HepG2 (cell line): ENCODE results near the gene ATP6V0E2. TPM values are rescaled to one million over a fixed set of nuclear protein-coding genes. Genes with fewer than 3 reads are reported as not detected.

Experiments
- ATAC-seq: fragments of 200-7000 bp; cut with Tn5 transposase; 3 replicates; pipeline ENCODE4 v1.9.1; 2020; ENCODE audit warnings: mild to moderate bottlenecking, moderate library complexity
- BruUV-seq: library from RNA; stranded (reverse); fragments of 400-500 nt; replicated peaks from 2 replicates; lab custom pipeline; 2021; lab: Mats Ljungman, UMichigan
- CTCF ChIA-PET: fragments of 300-600 bp; formaldehyde crosslinking; extraction: SDS; loops from one replicate; lab custom pipeline; 2021; ENCODE audit warnings: low total read pairs, inconsistent platforms, low intra/inter-chr PET ratio; lab: Yijun Ruan, JAX
- POLR2A ChIA-PET: fragments of 350-600 bp; sonication (Branson Sonifier 250); formaldehyde crosslinking; loops from one replicate; lab custom pipeline; 2020; ENCODE audit warnings: antibody characterized with exemption, inconsistent platforms; lab: Yijun Ruan, JAX
- DNase-seq: peaks from one replicate; pipeline ENCODE4 v3.0.0-alpha.2; 2015; ENCODE audit warnings: low spot score
- FAIRE-seq: peaks from 3 replicates; lab custom pipeline; 2011; peaks lifted over from hg19 to GRCh38; lab: Jason Lieb, UNC
- H2AFZ ChIP-seq: one replicate; pipeline ENCODE4 v1.6.1; 2011; ENCODE audit warnings: low read length, inconsistent platforms
- H3K27ac ChIP-seq: fragments of 300-600 bp; 3 replicates; pipeline ENCODE4 v1.8.0; 2011; ENCODE audit warnings: mixed run types, mild to moderate bottlenecking, mixed read lengths, low read length, inconsistent platforms; ENCODE audit not compliant: insufficient read depth; ENCODE audit errors: extremely low read length
- H3K27me3 ChIP-seq, 2 experiments: fragments of 200-600 bp in 1 of 2; 2 replicates in 1 of 2; 3 replicates in 1 of 2; pipeline versions ENCODE4 v1.6.0 to v1.8.0; 2011; ENCODE audit warnings: low read length in 2 of 2, mild to moderate bottlenecking in 2 of 2, moderate library complexity in 2 of 2, inconsistent platforms in 1 of 2; ENCODE audit not compliant: insufficient read depth in 2 of 2, control insufficient read depth in 1 of 2
- H3K36me3 ChIP-seq, 2 experiments: fragments of 200-600 bp in 1 of 2; replicated peaks in 1 of 2; 2 replicates in 1 of 2; 3 replicates in 1 of 2; pipeline versions ENCODE4 v1.5.1 to v1.8.0; 2011; ENCODE audit warnings: low read length in 2 of 2, inconsistent platforms in 1 of 2; ENCODE audit not compliant: insufficient read depth in 2 of 2, control insufficient read depth in 1 of 2
- H3K4me1 ChIP-seq: 2 replicates; pipeline ENCODE4 v1.5.1; 2012; ENCODE audit warnings: low read length, inconsistent platforms; ENCODE audit not compliant: insufficient read depth
- H3K4me2 ChIP-seq: 2 replicates; pipeline ENCODE4 v1.6.0; 2011; ENCODE audit warnings: low read depth, low read length, inconsistent platforms
- H3K4me3 ChIP-seq, 3 experiments: fragments of 200-600 bp in 1 of 3; sonication (generic), shearing (Covaris generic) in 1 of 3; replicated peaks in 1 of 3; 2 replicates each; pipeline ENCODE4 v1.5.1; 2011 to 2016; ENCODE audit warnings: low read length in 3 of 3, inconsistent platforms in 2 of 3, low read depth in 2 of 3, mild to moderate bottlenecking in 2 of 3, control low read depth in 1 of 3, mixed read lengths in 1 of 3; ENCODE audit not compliant: insufficient read depth in 1 of 3
- H3K79me2 ChIP-seq: one replicate; pipeline ENCODE4 v1.6.1; 2011; ENCODE audit warnings: low read length, inconsistent platforms; ENCODE audit not compliant: insufficient read depth
- H3K9ac ChIP-seq: 2 replicates; pipeline ENCODE4 v1.6.0; 2011; ENCODE audit warnings: mild to moderate bottlenecking, low read depth, low read length, inconsistent platforms; ENCODE audit not compliant: insufficient read depth
- H3K9me3 ChIP-seq: 2 replicates; pipeline ENCODE4 v1.5.1; 2012; ENCODE audit warnings: mild to moderate bottlenecking, low read length
- H4K20me1 ChIP-seq: 2 replicates; pipeline ENCODE4 v1.6.0; 2011; ENCODE audit warnings: inconsistent platforms, mild to moderate bottlenecking, low read length, moderate library complexity; ENCODE audit not compliant: insufficient read depth
- CBX5 ChIP-seq: sonication (generic); formaldehyde crosslinking; IDR thresholded peaks from 2 replicates; pipeline ENCODE4 v1.4.0; 2020; ENCODE audit warnings: missing genetic modification reagents, borderline replicate concordance
- HNRNPK ChIP-seq: fragments of 200-400 bp; formaldehyde crosslinking; IDR thresholded peaks from 2 replicates; pipeline ENCODE4 v1.6.1; 2018; ENCODE audit warnings: low read length, low read depth, moderate library complexity, mild to moderate bottlenecking; ENCODE audit not compliant: poor library complexity, severe bottlenecking
- IRF2 ChIP-seq: IDR thresholded peaks from 2 replicates; pipeline ENCODE4 v1.6.1; 2018; ENCODE audit warnings: missing genetic modification reagents, missing compliant biosample characterization
- ISX ChIP-seq: sonication (generic); formaldehyde crosslinking; conservative IDR thresholded peaks from 2 replicates; pipeline ENCODE4 v1.5.0; 2020; ENCODE audit warnings: missing genetic modification reagents
- MIER3 ChIP-seq: IDR thresholded peaks from 2 replicates; pipeline ENCODE4 v1.6.1; 2016; ENCODE audit warnings: missing compliant biosample characterization, borderline replicate concordance
- PHF21A ChIP-seq: sonication (generic); formaldehyde crosslinking; IDR thresholded peaks from 2 replicates; pipeline ENCODE4 v1.5.0; 2020; ENCODE audit warnings: mild to moderate bottlenecking, missing genetic modification reagents
- RORA ChIP-seq: sonication (generic); formaldehyde crosslinking; IDR thresholded peaks from 2 replicates; pipeline ENCODE4 v1.5.0; 2020; ENCODE audit warnings: mild to moderate bottlenecking, missing genetic modification reagents, moderate library complexity
- SAP130 ChIP-seq: IDR thresholded peaks from 2 replicates; pipeline ENCODE4 v1.6.1; 2016; ENCODE audit warnings: low read depth
- SMYD3 ChIP-seq: sonication (generic); formaldehyde crosslinking; IDR thresholded peaks from 2 replicates; pipeline ENCODE4 v1.8.1; 2023; ENCODE audit warnings: mild to moderate bottlenecking, missing genetic modification reagents
- ZNF274 ChIP-seq: sonication (generic); formaldehyde crosslinking; IDR thresholded peaks from 2 replicates; pipeline ENCODE4 v1.5.1; 2020; ENCODE audit warnings: mild to moderate bottlenecking, missing genetic modification reagents
- ZNF326 ChIP-seq: sonication (generic); formaldehyde crosslinking; IDR thresholded peaks from 2 replicates; pipeline ENCODE4 v1.4.0; 2020; ENCODE audit warnings: missing genetic modification reagents, borderline replicate concordance
- ZNF709 ChIP-seq: sonication (generic); formaldehyde crosslinking; IDR thresholded peaks from 2 replicates; pipeline ENCODE4 v1.5.0; 2020; ENCODE audit warnings: mild to moderate bottlenecking, missing genetic modification reagents
- WGBS: methylation state at CpG from one replicate; pipeline ENCODE4 v1.1.6; 2017; ENCODE audit warnings: low lambda C conversion rate; 5-methylcytosine and 5-hydroxymethylcytosine counted together
- in situ Hi-C: cut with HindIII; loops from 2 replicates; pipeline ENCODE4 v1.10.0; 2017; ENCODE audit warnings: low pct_unique_long_range_greater_than_20kb; ENCODE audit not compliant: extremely low pct_ligation_motif_present
- intact Hi-C: fragments of 100-400 bp; cut with micrococcal nuclease; formaldehyde crosslinking; loops from one replicate; pipeline ENCODE4 v1.10.0; 2022; ENCODE audit not compliant: unreplicated experiment
- polyA plus RNA-seq, 8 experiments: library from polyadenylated mRNA; depleted of rRNA in 3 of 8; stranded (reverse) in 7 of 8; unstranded in 1 of 8; fragments of >200 nt; fragmentation: Illumina TruSeq in 4 of 8; extraction: Trizol in 4 of 8; gene quantifications; 2 replicates each; pipeline versions ENCODE4 v1.2.1 to v1.2.3, GENCODE V29; 2011 to 2016; ENCODE audit warnings: low read depth in 4 of 8, missing spikeins in 1 of 8, mixed read lengths in 1 of 8; ENCODE audit not compliant: insufficient read depth in 1 of 8
- total RNA-seq, 5 experiments: library from RNA; depleted of rRNA; stranded (reverse); fragments of >200 nt; fragmentation: Illumina TruSeq; extraction: Trizol; gene quantifications; 2 replicates each; pipeline ENCODE4 v1.2.3, GENCODE V29; 2016; ENCODE audit warnings: low read depth in 1 of 5
- TF ChIP-seq, protein P1 (sequence below): sonication (generic); formaldehyde crosslinking; IDR thresholded peaks from 2 replicates; pipeline ENCODE4 v1.8.0; 2022; ENCODE audit warnings: missing genetic modification reagents, mild to moderate bottlenecking, inconsistent platforms, borderline replicate concordance
- TF ChIP-seq, protein P2 (sequence below): sonication (generic); formaldehyde crosslinking; IDR thresholded peaks from 2 replicates; pipeline ENCODE4 v1.4.0; 2020; ENCODE audit warnings: mild to moderate bottlenecking, missing genetic modification reagents

ATP6V0E2 gene
- total and polyA plus RNA-seq, 2 of the 13 experiments (the other 11 are each of a cell fraction or from before 2014, with no cell fraction given) = 36.8 to 203 TPM

DNA sequence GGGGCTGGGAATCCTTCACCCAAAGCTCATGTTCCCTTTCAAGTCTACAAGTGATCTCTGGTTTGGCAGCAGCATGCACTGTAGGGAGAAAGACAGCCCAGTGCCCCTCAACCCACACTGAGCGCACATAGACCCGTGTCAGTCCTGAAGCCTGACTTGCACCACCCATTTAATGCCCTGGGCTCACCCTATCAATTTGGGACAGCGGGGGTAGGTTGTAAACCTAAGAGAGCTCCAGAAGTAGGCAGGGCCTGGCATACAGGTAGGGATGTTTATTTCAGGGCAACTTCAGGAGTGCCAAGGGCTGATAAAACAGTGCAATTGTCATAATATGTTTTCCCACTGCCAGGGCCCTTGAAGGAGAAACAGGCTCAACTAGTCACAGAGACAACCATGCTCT is 3.5 kb upstream of the ATP6V0E2 start:
- BruUV-seq = no TSS peak
- Histone ChIP-seq H4K20me1 (no peaks in the 10 kb centered on the region), H3K36me3 (no peaks in the 10 kb centered on the region), H3K4me3 (no peak overlapping the region), H3K4me1 (peaks cover 23% of the 10 kb centered on the region), H3K4me2 (no peak overlapping the region), H3K79me2 (peaks cover 3% of the 10 kb centered on the region), H3K9me3 (no peaks in the 10 kb centered on the region), H3K27me3 (no peaks in the 10 kb centered on the region), H3K27ac (no peak overlapping the region), H3K9ac (no peak overlapping the region), H2AFZ (no peak overlapping the region)
- CTCF ChIA-PET = no interaction called here
- in situ Hi-C loops (loop anchor here (25.0 kb wide), 1 partner anchor 167 kb away; no protein-coding TSS in a partner anchor), intact Hi-C loops (no loop called here)
- no peak for TF ChIP-seq SMYD3 (CRISPR knock-in tag)
- TF ChIP-seq SAP130 (CRISPR knock-in tag) = no peak
- TF ChIP-seq ZNF326 (CRISPR knock-in tag) = no peak
- TF ChIP-seq, protein P1, sequence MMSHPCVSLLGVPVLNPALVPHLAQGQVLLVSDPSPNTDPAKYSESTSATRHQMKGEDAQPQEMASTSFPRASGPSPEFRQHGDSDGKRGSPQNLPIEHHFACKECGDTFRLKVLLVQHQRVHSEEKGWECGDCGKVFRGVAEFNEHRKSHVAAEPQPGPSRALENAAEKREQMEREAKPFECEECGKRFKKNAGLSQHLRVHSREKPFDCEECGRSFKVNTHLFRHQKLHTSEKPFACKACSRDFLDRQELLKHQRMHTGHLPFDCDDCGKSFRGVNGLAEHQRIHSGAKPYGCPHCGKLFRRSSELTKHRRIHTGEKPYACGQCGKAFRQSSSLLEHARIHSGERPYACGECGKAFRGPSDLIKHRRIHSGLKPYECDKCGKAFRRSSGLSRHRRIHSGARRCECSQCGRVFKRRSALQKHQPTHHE (CRISPR knock-in tag) = no peak
- no peak for TF ChIP-seq IRF2 (CRISPR knock-in tag)
- TF ChIP-seq MIER3 (CRISPR knock-in tag) = no peak
- TF ChIP-seq, protein P2, sequence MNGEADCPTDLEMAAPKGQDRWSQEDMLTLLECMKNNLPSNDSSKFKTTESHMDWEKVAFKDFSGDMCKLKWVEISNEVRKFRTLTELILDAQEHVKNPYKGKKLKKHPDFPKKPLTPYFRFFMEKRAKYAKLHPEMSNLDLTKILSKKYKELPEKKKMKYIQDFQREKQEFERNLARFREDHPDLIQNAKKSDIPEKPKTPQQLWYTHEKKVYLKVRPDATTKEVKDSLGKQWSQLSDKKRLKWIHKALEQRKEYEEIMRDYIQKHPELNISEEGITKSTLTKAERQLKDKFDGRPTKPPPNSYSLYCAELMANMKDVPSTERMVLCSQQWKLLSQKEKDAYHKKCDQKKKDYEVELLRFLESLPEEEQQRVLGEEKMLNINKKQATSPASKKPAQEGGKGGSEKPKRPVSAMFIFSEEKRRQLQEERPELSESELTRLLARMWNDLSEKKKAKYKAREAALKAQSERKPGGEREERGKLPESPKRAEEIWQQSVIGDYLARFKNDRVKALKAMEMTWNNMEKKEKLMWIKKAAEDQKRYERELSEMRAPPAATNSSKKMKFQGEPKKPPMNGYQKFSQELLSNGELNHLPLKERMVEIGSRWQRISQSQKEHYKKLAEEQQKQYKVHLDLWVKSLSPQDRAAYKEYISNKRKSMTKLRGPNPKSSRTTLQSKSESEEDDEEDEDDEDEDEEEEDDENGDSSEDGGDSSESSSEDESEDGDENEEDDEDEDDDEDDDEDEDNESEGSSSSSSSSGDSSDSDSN = no peak
- no peak for TF ChIP-seq ZNF274
- no peak for TF ChIP-seq ISX
- TF ChIP-seq RORA (CRISPR knock-in tag) = no peak
- TF ChIP-seq PHF21A (CRISPR knock-in tag) = no peak
- TF ChIP-seq CBX5 = no peak
- TF ChIP-seq ZNF709 = no peak
- TF ChIP-seq HNRNPK = no peak
- DNase-seq = no peak
- no peak for FAIRE-seq
- WGBS = 80% methylated on average over 1 of the region's 3 CpGs
- POLR2A ChIA-PET = no interaction called here
- ATAC-seq = no peak
